ENCODE data around the gene MYLK4.

Gene MYLK4

GRCh38 chr6:2743280-2744208 is 7.2 kb downstream of the MYLK4 start:
- Histone ChIP-seq H3K4me3 (ENCODE audit: insufficient read length, low read depth) (no peak overlapping the region), H3K4me1 (ENCODE audit: insufficient read depth, insufficient read length) (no peaks in the 10 kb centered on the region), H3K9ac (ENCODE audit: insufficient read length, low read depth) (no peak overlapping the region), H3K27me3 (ENCODE audit: insufficient read depth, insufficient read length) (no peaks in the 10 kb centered on the region), H3K36me3 (ENCODE audit: insufficient read depth, insufficient read length, low read length) (no peaks in the 10 kb centered on the region), H3K9me3 (ENCODE audit: insufficient read depth, low read length) (no peaks in the 10 kb centered on the region)
- no peak for DNase-seq (ENCODE audit: low read depth, low spot score)
- no peak for TF ChIP-seq YY1 (IDR thresholded peaks at IDR 0.05; ENCODE audit: insufficient read depth, insufficient read length)
- no peak for TF ChIP-seq ZNF274 (IDR thresholded peaks at IDR 0.05; ENCODE audit: low read depth, low read length)
- no peak for TF ChIP-seq SUZ12 (IDR thresholded peaks at IDR 0.05; ENCODE audit: extremely low read depth, insufficient read depth, insufficient read length)

- Histone ChIP-seq H3K4me1 (ENCODE audit: insufficient read depth, insufficient read length) (no peaks in the 10 kb centered on the region), H3K27me3 (ENCODE audit: insufficient read depth, insufficient read length) (no peaks in the 10 kb centered on the region), H3K9ac (ENCODE audit: insufficient read length, low read depth) (no peak overlapping the region), H3K4me3 (ENCODE audit: insufficient read length, low read depth) (no peak overlapping the region), H3K9me3 (ENCODE audit: insufficient read depth, low read length) (no peaks in the 10 kb centered on the region), H3K36me3 (ENCODE audit: insufficient read depth, insufficient read length, low read length) (no peaks in the 10 kb centered on the region)
- DNase-seq (ENCODE audit: low read depth, low spot score): no peak
- TF ChIP-seq YY1 (IDR thresholded peaks at IDR 0.05; ENCODE audit: insufficient read depth, insufficient read length): no peak
- TF ChIP-seq ZNF274 (IDR thresholded peaks at IDR 0.05; ENCODE audit: low read depth, low read length): no peak
- TF ChIP-seq SUZ12 (IDR thresholded peaks at IDR 0.05; ENCODE audit: extremely low read depth, insufficient read depth, insufficient read length): no peak
These were observed 9.0 kb downstream of the MYLK4 start for GRCh38 chr6:2741756-2742155.

- Histone ChIP-seq H3K36me3 (ENCODE audit: insufficient read depth, insufficient read length, low read length) (no peaks in the 10 kb centered on the region), H3K27me3 (ENCODE audit: insufficient read depth, insufficient read length) (no peaks in the 10 kb centered on the region), H3K4me3 (ENCODE audit: insufficient read length, low read depth) (no peak overlapping the region), H3K4me1 (ENCODE audit: insufficient read depth, insufficient read length) (no peaks in the 10 kb centered on the region), H3K9ac (ENCODE audit: insufficient read length, low read depth) (no peak overlapping the region), H3K9me3 (ENCODE audit: insufficient read depth, low read length) (no peaks in the 10 kb centered on the region)
- TF ChIP-seq SUZ12 (IDR thresholded peaks at IDR 0.05; ENCODE audit: extremely low read depth, insufficient read depth, insufficient read length) (no peak), YY1 (IDR thresholded peaks at IDR 0.05; ENCODE audit: insufficient read depth, insufficient read length) (no peak), ZNF274 (IDR thresholded peaks at IDR 0.05; ENCODE audit: low read depth, low read length) (no peak)
- no peak for DNase-seq (ENCODE audit: low read depth, low spot score)
These were observed 10.1 kb downstream of the MYLK4 start for GRCh38 chr6:2740581-2740980.

GRCh38 chr6:2739335-2739734 is 11.4 kb downstream of the MYLK4 start:
- Histone ChIP-seq H3K9ac (ENCODE audit: insufficient read length, low read depth) (no peak overlapping the region), H3K4me3 (ENCODE audit: insufficient read length, low read depth) (no peak overlapping the region), H3K27me3 (ENCODE audit: insufficient read depth, insufficient read length) (no peaks in the 10 kb centered on the region), H3K4me1 (ENCODE audit: insufficient read depth, insufficient read length) (no peaks in the 10 kb centered on the region), H3K36me3 (ENCODE audit: insufficient read depth, insufficient read length, low read length) (no peaks in the 10 kb centered on the region), H3K9me3 (ENCODE audit: insufficient read depth, low read length) (no peaks in the 10 kb centered on the region)
- peak; percentile 28 for DNase-seq (ENCODE audit: low read depth, low spot score)
- TF ChIP-seq ZNF274 (IDR thresholded peaks at IDR 0.05; ENCODE audit: low read depth, low read length) (no peak), SUZ12 (IDR thresholded peaks at IDR 0.05; ENCODE audit: extremely low read depth, insufficient read depth, insufficient read length) (no peak), YY1 (IDR thresholded peaks at IDR 0.05; ENCODE audit: insufficient read depth, insufficient read length) (no peak)

GRCh38 chr6:2738373-2738979 is 12.2 kb downstream of the MYLK4 start:
- Histone ChIP-seq H3K36me3 (ENCODE audit: insufficient read depth, insufficient read length, low read length) (no peaks in the 10 kb centered on the region), H3K9me3 (ENCODE audit: insufficient read depth, low read length) (no peaks in the 10 kb centered on the region), H3K9ac (ENCODE audit: insufficient read length, low read depth) (no peak overlapping the region), H3K4me3 (ENCODE audit: insufficient read length, low read depth) (no peak overlapping the region), H3K4me1 (ENCODE audit: insufficient read depth, insufficient read length) (no peaks in the 10 kb centered on the region), H3K27me3 (ENCODE audit: insufficient read depth, insufficient read length) (no peaks in the 10 kb centered on the region)
- TF ChIP-seq ZNF274 (IDR thresholded peaks at IDR 0.05; ENCODE audit: low read depth, low read length): no peak
- no peak for TF ChIP-seq SUZ12 (IDR thresholded peaks at IDR 0.05; ENCODE audit: extremely low read depth, insufficient read depth, insufficient read length)
- no peak for TF ChIP-seq YY1 (IDR thresholded peaks at IDR 0.05; ENCODE audit: insufficient read depth, insufficient read length)
- peak; percentile 60 for DNase-seq (ENCODE audit: low read depth, low spot score)

GRCh38 chr6:2737885-2738284 is 12.8 kb downstream of the MYLK4 start:
- TF ChIP-seq SUZ12 (IDR thresholded peaks at IDR 0.05; ENCODE audit: extremely low read depth, insufficient read depth, insufficient read length): no peak
- no peak for TF ChIP-seq YY1 (IDR thresholded peaks at IDR 0.05; ENCODE audit: insufficient read depth, insufficient read length)
- TF ChIP-seq ZNF274 (IDR thresholded peaks at IDR 0.05; ENCODE audit: low read depth, low read length): no peak
- H3K4me1 ChIP-seq (ENCODE audit: insufficient read depth, insufficient read length): no peaks in the 10 kb centered on the region

GRCh38 chr6:2734488-2735166 is 16.1 kb downstream of the MYLK4 start:
- Histone ChIP-seq H3K9me3 (ENCODE audit: insufficient read depth, low read length) (no peaks in the 10 kb centered on the region), H3K27me3 (ENCODE audit: insufficient read depth, insufficient read length) (no peaks in the 10 kb centered on the region), H3K4me1 (ENCODE audit: insufficient read depth, insufficient read length) (peaks cover 2% of the 10 kb centered on the region), H3K4me3 (ENCODE audit: insufficient read length, low read depth) (no peak overlapping the region), H3K36me3 (ENCODE audit: insufficient read depth, insufficient read length, low read length) (no peaks in the 10 kb centered on the region), H3K9ac (ENCODE audit: insufficient read length, low read depth) (no peak overlapping the region)
- TF ChIP-seq YY1 (IDR thresholded peaks at IDR 0.05; ENCODE audit: insufficient read depth, insufficient read length): no peak
- no peak for TF ChIP-seq ZNF274 (IDR thresholded peaks at IDR 0.05; ENCODE audit: low read depth, low read length)
- no peak for TF ChIP-seq SUZ12 (IDR thresholded peaks at IDR 0.05; ENCODE audit: extremely low read depth, insufficient read depth, insufficient read length)
- DNase-seq (ENCODE audit: low read depth, low spot score): peak; percentile 51

More at GRCh38 chr6:2737885-2738284, 12.8 kb downstream of the MYLK4 start:
- DNase-seq (ENCODE audit: low read depth, low spot score): no peak
- Histone ChIP-seq H3K9ac (ENCODE audit: insufficient read length, low read depth) (no peak overlapping the region), H3K27me3 (ENCODE audit: insufficient read depth, insufficient read length) (no peaks in the 10 kb centered on the region), H3K36me3 (ENCODE audit: insufficient read depth, insufficient read length, low read length) (no peaks in the 10 kb centered on the region), H3K4me3 (ENCODE audit: insufficient read length, low read depth) (no peak overlapping the region), H3K9me3 (ENCODE audit: insufficient read depth, low read length) (no peaks in the 10 kb centered on the region)

All from NT2/D1 (cell line).